HG03097 (cell line): Measurements from ENCODE around the gene MAP7D1.

ENCODE experiments used
- ATAC-seq: cut with Tn5 transposase; IDR thresholded peaks from one replicate; pipeline ENCODE4 v1.9.1; 2021; ENCODE audit not compliant: unreplicated experiment, low FRiP score

MAP7D1 gene

GRCh38 chr1:36126797-36127500 lies 29.0 kb upstream of the MAP7D1 start:
- ATAC-seq = no peak

GRCh38 chr1:36128126-36128904 lies 27.6 kb upstream of the MAP7D1 start:
- ATAC-seq = no peak

- no peak for ATAC-seq
Measured at GRCh38 chr1:36128905-36129206, 27.1 kb upstream of the MAP7D1 start.

- ATAC-seq = no peak
Measured at GRCh38 chr1:36132029-36132428, 23.9 kb upstream of the MAP7D1 start.

GRCh38 chr1:36133484-36133883 lies 22.5 kb upstream of the MAP7D1 start:
- no peak for ATAC-seq

- no peak for ATAC-seq
Measured at GRCh38 chr1:36134031-36134430, 21.9 kb upstream of the MAP7D1 start.

GRCh38 chr1:36134505-36135329 lies 21.2 kb upstream of the MAP7D1 start:
- ATAC-seq = no peak

GRCh38 chr1:36135330-36135667 lies 20.7 kb upstream of the MAP7D1 start:
- no peak for ATAC-seq

GRCh38 chr1:36135796-36136195 lies 20.2 kb upstream of the MAP7D1 start:
- ATAC-seq = no peak

GRCh38 chr1:36136535-36136934 lies 19.4 kb upstream of the MAP7D1 start:
- no peak for ATAC-seq

- no peak for ATAC-seq
Measured at GRCh38 chr1:36137226-36137625, 18.7 kb upstream of the MAP7D1 start.

- no peak for ATAC-seq
Measured at GRCh38 chr1:36137776-36138175, 18.2 kb upstream of the MAP7D1 start.

GRCh38 chr1:36139521-36139920 lies 16.4 kb upstream of the MAP7D1 start:
- no peak for ATAC-seq

GRCh38 chr1:36142121-36142520 lies 13.8 kb upstream of the MAP7D1 start:
- ATAC-seq = no peak

GRCh38 chr1:36143424-36143823 lies 12.5 kb upstream of the MAP7D1 start:
- no peak for ATAC-seq

GRCh38 chr1:36144413-36144812 lies 11.5 kb upstream of the MAP7D1 start:
- ATAC-seq = no peak

GRCh38 chr1:36148821-36149236 lies 7.1 kb upstream of the MAP7D1 start:
- ATAC-seq = no peak

GRCh38 chr1:36149237-36149972 lies 6.6 kb upstream of the MAP7D1 start, which contains the start of gene TRAPPC3:
TRAPPC3 (minus strand) TSS chr1:36149486; CDS start chr1:36149378, 108 bp downstream.
- ATAC-seq = peak; percentile 79

- no peak for ATAC-seq
Measured at GRCh38 chr1:36149973-36150295, 6.0 kb upstream of the MAP7D1 start.

- ATAC-seq = peak; percentile 36
Measured at GRCh38 chr1:36150296-36151133, 5.4 kb upstream of the MAP7D1 start.
